Thymus (tissue), 14 donors: ENCODE data around the gene INIP. TPM values are rescaled to one million over a fixed set of nuclear protein-coding genes. Genes with fewer than 3 reads are reported as not detected.
A peak's percentile ranks its signal among the peaks of the same experiment; 100 is the strongest.

Source experiments
- DNase-seq, 9 donors: peaks; one replicate each; pipeline ENCODE4 v3.0.0-alpha.2; 2013; ENCODE audit warnings: low spot score in 9 of 9, low read depth in 6 of 9, missing footprints in 1 of 9
- H3K27ac ChIP-seq, 2 donors: one replicate each; pipeline ENCODE4 v1.5.1; 2013; ENCODE audit warnings: control low read depth in 1 of 2, low read depth in 1 of 2, low read length in 1 of 2, mild to moderate bottlenecking in 1 of 2, moderate library complexity in 1 of 2
- H3K27me3 ChIP-seq, 2 donors: one replicate each; pipeline ENCODE4 v1.5.1; 2013; ENCODE audit warnings: low read length in 1 of 2; ENCODE audit not compliant: control insufficient read depth in 2 of 2, insufficient read depth in 1 of 2
- H3K36me3 ChIP-seq, 2 donors: one replicate each; pipeline ENCODE4 v1.5.1; 2013; ENCODE audit warnings: low read length in 1 of 2, mild to moderate bottlenecking in 1 of 2, moderate library complexity in 1 of 2; ENCODE audit not compliant: control insufficient read depth in 2 of 2, insufficient read depth in 2 of 2
- H3K4me1 ChIP-seq, 2 donors: one replicate each; pipeline ENCODE4 v1.5.1; 2013; ENCODE audit warnings: low read length in 2 of 2; ENCODE audit not compliant: control insufficient read depth in 2 of 2, insufficient read depth in 2 of 2
- H3K4me3 ChIP-seq, 2 donors: one replicate each; pipeline ENCODE4 v1.5.1; 2013; ENCODE audit warnings: low read length in 2 of 2, control low read depth in 1 of 2, mild to moderate bottlenecking in 1 of 2
- H3K9me3 ChIP-seq, 2 donors: one replicate each; pipeline ENCODE4 v1.5.1; 2013; ENCODE audit warnings: low read length in 1 of 2, mild to moderate bottlenecking in 1 of 2; ENCODE audit not compliant: control insufficient read depth in 2 of 2, insufficient read depth in 1 of 2
- WGBS: extraction: QIAGEN DNeasy Blood & Tissue Kit; methylation state at CpG from one replicate; pipeline ENCODE4 v1.1.7; 2013; 5-methylcytosine and 5-hydroxymethylcytosine counted together
- long read RNA-seq, 10 donors: transcript quantifications; one replicate each; lab custom pipeline, GENCODE V29; 2026
- polyA plus RNA-seq: library from polyadenylated mRNA; stranded (reverse); fragments of 200-250 nt; gene quantifications from one replicate; pipeline ENCODE4 v1.2.3, GENCODE V29; 2013
- total RNA-seq: library from RNA; stranded (reverse); fragments of 120-200 nt; gene quantifications from one replicate; pipeline ENCODE4 v1.2.4, GENCODE V29; 2013
- donor health status: healthy.

Gene INIP
- total RNA-seq: 23.0 TPM
- polyA plus RNA-seq: 21.1 TPM
- long read RNA-seq, donor 1, full-length matches to known transcripts: 1 of 1 reads
- long read RNA-seq, donor 1, partial matches to known transcripts: 0 of 1 reads
- long read RNA-seq, donor 1, other reads (novel, unspliced or antisense): 0 of 1 reads
- long read RNA-seq, donor 2: 0 reads
- long read RNA-seq, donor 3, full-length matches to known transcripts: 25 of 25 reads
- long read RNA-seq, donor 3, partial matches to known transcripts: 0 of 25 reads
- long read RNA-seq, donor 3, other reads (novel, unspliced or antisense): 0 of 25 reads
- long read RNA-seq, donor 4, full-length matches to known transcripts: 9 of 9 reads
- long read RNA-seq, donor 4, partial matches to known transcripts: 0 of 9 reads
- long read RNA-seq, donor 4, other reads (novel, unspliced or antisense): 0 of 9 reads
- long read RNA-seq, donor 5, full-length matches to known transcripts: 19 of 19 reads
- long read RNA-seq, donor 5, partial matches to known transcripts: 0 of 19 reads
- long read RNA-seq, donor 5, other reads (novel, unspliced or antisense): 0 of 19 reads
- long read RNA-seq, donor 6, full-length matches to known transcripts: 8 of 8 reads
- long read RNA-seq, donor 6, partial matches to known transcripts: 0 of 8 reads
- long read RNA-seq, donor 6, other reads (novel, unspliced or antisense): 0 of 8 reads
- long read RNA-seq, donor 7, full-length matches to known transcripts: 9 of 9 reads
- long read RNA-seq, donor 7, partial matches to known transcripts: 0 of 9 reads
- long read RNA-seq, donor 7, other reads (novel, unspliced or antisense): 0 of 9 reads
- long read RNA-seq, donor 8, full-length matches to known transcripts: 3 of 3 reads
- long read RNA-seq, donor 8, partial matches to known transcripts: 0 of 3 reads
- long read RNA-seq, donor 8, other reads (novel, unspliced or antisense): 0 of 3 reads
- long read RNA-seq, donor 9, full-length matches to known transcripts: 8 of 8 reads
- long read RNA-seq, donor 9, partial matches to known transcripts: 0 of 8 reads
- long read RNA-seq, donor 9, other reads (novel, unspliced or antisense): 0 of 8 reads
- long read RNA-seq, donor 10, full-length matches to known transcripts: 8 of 8 reads
- long read RNA-seq, donor 10, partial matches to known transcripts: 0 of 8 reads
- long read RNA-seq, donor 10, other reads (novel, unspliced or antisense): 0 of 8 reads

- Histone ChIP-seq H3K27ac (peak within 1 kb of the TSS; percentile 98 to 99), H3K36me3 (peaks cover 0 to 11% of the 10 kb centered on the region in 2 donors), H3K4me1 (peaks cover 8 to 9% of the 10 kb centered on the region in 2 donors), H3K9me3 (no peaks in the 10 kb centered on the region), H3K27me3 (no peaks in the 10 kb centered on the region), H3K4me3 (peak within 1 kb of the TSS; percentile 59 to 79)
- WGBS: under 1% methylated on average over 51 of the region's 51 CpGs
- peak; percentile 91 to 99 (median 98) for DNase-seq
These were observed at the start of gene INIP for GRCh38 chr9:112717661-112718331. INIP (minus strand) TSS chr9:112718117; CDS start chr9:112716485, 1,632 bp downstream.

- 99% methylated on average over 1 of the region's 1 CpG for WGBS
- no peak overlapping the region for H3K27ac ChIP-seq
- H3K36me3 ChIP-seq: no peaks in the 10 kb centered on the region
- no peak for DNase-seq
- no peaks in the 10 kb centered on the region for H3K4me1 ChIP-seq
- no peaks in the 10 kb centered on the region for H3K27me3 ChIP-seq
- no peaks in the 10 kb centered on the region for H3K9me3 ChIP-seq
- no peak overlapping the region for H3K4me3 ChIP-seq
These were observed 47.4 kb upstream of the INIP start for GRCh38 chr9:112765281-112765680.

- Histone ChIP-seq H3K9me3 (no peaks in the 10 kb centered on the region), H3K27ac (no peak overlapping the region), H3K4me3 (no peak overlapping the region), H3K36me3 (no peaks in the 10 kb centered on the region), H3K27me3 (no peaks in the 10 kb centered on the region), H3K4me1 (no peaks in the 10 kb centered on the region)
- no peak for DNase-seq
- WGBS: 93% methylated on average over 7 of the region's 7 CpGs
These were observed 46.9 kb upstream of the INIP start for GRCh38 chr9:112764837-112765236.

GRCh38 chr9:112764344-112764743 lies 46.4 kb upstream of the INIP start:
- no peaks in the 10 kb centered on the region for H3K4me1 ChIP-seq
- no peaks in the 10 kb centered on the region for H3K9me3 ChIP-seq
- DNase-seq: no peak
- H3K27ac ChIP-seq: no peak overlapping the region
- 95% methylated on average over 5 of the region's 5 CpGs for WGBS
- no peak overlapping the region for H3K4me3 ChIP-seq
- no peaks in the 10 kb centered on the region for H3K27me3 ChIP-seq
- no peaks in the 10 kb centered on the region for H3K36me3 ChIP-seq

- 97% methylated on average over 13 of the region's 13 CpGs for WGBS
- no peaks in the 10 kb centered on the region for H3K36me3 ChIP-seq
- H3K4me3 ChIP-seq: no peak overlapping the region
- no peak for DNase-seq
- H3K27me3 ChIP-seq: no peaks in the 10 kb centered on the region
- H3K9me3 ChIP-seq: no peaks in the 10 kb centered on the region
- H3K27ac ChIP-seq: no peak overlapping the region
- no peaks in the 10 kb centered on the region for H3K4me1 ChIP-seq
These were observed 45.0 kb upstream of the INIP start for GRCh38 chr9:112762726-112763518.

GRCh38 chr9:112761912-112762655 lies 44.2 kb upstream of the INIP start:
- no peaks in the 10 kb centered on the region for H3K27me3 ChIP-seq
- no peak overlapping the region for H3K4me3 ChIP-seq
- no peaks in the 10 kb centered on the region for H3K9me3 ChIP-seq
- no peak for DNase-seq
- WGBS: 97% methylated on average over 12 of the region's 12 CpGs
- H3K36me3 ChIP-seq: no peaks in the 10 kb centered on the region
- H3K4me1 ChIP-seq: no peaks in the 10 kb centered on the region
- H3K27ac ChIP-seq: no peak overlapping the region

GRCh38 chr9:112760821-112761220 lies 42.9 kb upstream of the INIP start:
- Histone ChIP-seq H3K36me3 (no peaks in the 10 kb centered on the region), H3K4me3 (no peak overlapping the region), H3K27ac (no peak overlapping the region), H3K27me3 (no peaks in the 10 kb centered on the region), H3K9me3 (no peaks in the 10 kb centered on the region), H3K4me1 (no peaks in the 10 kb centered on the region)
- WGBS: 96% methylated on average over 8 of the region's 8 CpGs
- DNase-seq: no peak
